HFFc6 (cell line): Measurements from ENCODE around the gene ATP9B. TPM values are rescaled to one million over a fixed set of nuclear protein-coding genes. Genes with fewer than 3 reads are reported as not detected.
A peak's percentile ranks its signal among the peaks of the same experiment; 100 is the strongest.

Source experiments
- DNase-seq: peaks from one replicate; pipeline ENCODE4 v3.0.0-alpha.2; 2018
- H3K27ac Mint-ChIP-seq: 2 replicates; pipeline ENCODE4 v1.8.0; 2020; ENCODE audit warnings: mild to moderate bottlenecking, mixed read lengths
- H3K27me3 Mint-ChIP-seq: 2 replicates; pipeline ENCODE4 v1.8.0; 2021; ENCODE audit warnings: mild to moderate bottlenecking, moderate library complexity, mixed read lengths; ENCODE audit not compliant: insufficient read depth
- H3K36me3 Mint-ChIP-seq: 2 replicates; pipeline ENCODE4 v1.8.0; 2021; ENCODE audit warnings: low read depth, mixed read lengths
- H3K4me1 Mint-ChIP-seq: 2 replicates; pipeline ENCODE4 v1.8.0; 2020; ENCODE audit warnings: low read depth, mixed read lengths
- H3K4me3 Mint-ChIP-seq: 2 replicates; pipeline ENCODE4 v1.8.0; 2020; ENCODE audit warnings: mild to moderate bottlenecking, moderate library complexity, mixed read lengths
- H3K9me3 Mint-ChIP-seq: 2 replicates; pipeline ENCODE4 v1.8.0; 2020; ENCODE audit warnings: mild to moderate bottlenecking, mixed read lengths
- CTCF ChIP-seq: fragments of 200-600 bp; sonication (generic); IDR thresholded peaks from 2 replicates; pipeline ENCODE4 v1.5.0; 2021; ENCODE audit warnings: antibody characterized with exemption, mild to moderate bottlenecking
- total RNA-seq, 6 experiments: library from RNA; stranded (reverse); fragmentation: NEBNext Ultra II Directional; extraction: Animal tissue kit (Norgen Biotek cat#: 25700); gene quantifications; 2 replicates in 1 of 6; 3 replicates in 5 of 6; pipeline ENCODE4 v1.2.3, GENCODE V29; 2021

Gene ATP9B
- total RNA-seq, 6 experiments from 2014 or later = 9.0 to 11.2 (median 10.5) TPM

- H3K4me1 Mint-ChIP-seq = peaks cover 2% of the 10 kb centered on the region; the same call in 1 of the 2 replicates
- H3K27me3 Mint-ChIP-seq = peaks cover 2% of the 10 kb centered on the region
- DNase-seq = no peak
- H3K27ac Mint-ChIP-seq = no peak overlapping the region
- no peaks in the 10 kb centered on the region for H3K36me3 Mint-ChIP-seq
- TF ChIP-seq CTCF = no peak
- H3K4me3 Mint-ChIP-seq = no peak overlapping the region
- H3K9me3 Mint-ChIP-seq = no peaks in the 10 kb centered on the region
Measured at GRCh38 chr18:79355433-79356335, 286.5 kb downstream of the ATP9B start.

GRCh38 chr18:79356435-79356834, 287.2 kb downstream of the ATP9B start:
- no peak overlapping the region for H3K4me3 Mint-ChIP-seq
- H3K27ac Mint-ChIP-seq = no peak overlapping the region
- peaks cover 9% of the 10 kb centered on the region for H3K4me1 Mint-ChIP-seq
- no peak for TF ChIP-seq CTCF
- H3K27me3 Mint-ChIP-seq = peaks cover 2% of the 10 kb centered on the region
- no peak for DNase-seq
- H3K36me3 Mint-ChIP-seq = no peaks in the 10 kb centered on the region
- H3K9me3 Mint-ChIP-seq = no peaks in the 10 kb centered on the region

GRCh38 chr18:79360933-79361332, 291.7 kb downstream of the ATP9B start:
- Mint-ChIP-seq H3K36me3 (peaks cover 11% of the 10 kb centered on the region), H3K4me3 (no peak overlapping the region; the same call in 1 of the 2 replicates), H3K4me1 (peaks cover 26% of the 10 kb centered on the region), H3K27me3 (peaks cover 2% of the 10 kb centered on the region), H3K9me3 (no peaks in the 10 kb centered on the region), H3K27ac (no peak overlapping the region; the same call in 1 of the 2 replicates)
- no peak for TF ChIP-seq CTCF
- DNase-seq = no peak

GRCh38 chr18:79361766-79362522, 292.8 kb downstream of the ATP9B start:
- H3K36me3 Mint-ChIP-seq = peaks cover 12% of the 10 kb centered on the region
- no peak for TF ChIP-seq CTCF
- no peaks in the 10 kb centered on the region for H3K9me3 Mint-ChIP-seq
- peak overlapping the region; percentile 52; the same call in 1 of the 2 replicates for H3K4me3 Mint-ChIP-seq
- H3K27me3 Mint-ChIP-seq = peaks cover 2% of the 10 kb centered on the region
- peak overlapping the region; percentile 71 for H3K27ac Mint-ChIP-seq
- peak; percentile 47 for DNase-seq
- peaks cover 34% of the 10 kb centered on the region for H3K4me1 Mint-ChIP-seq

GRCh38 chr18:79365701-79366100, 296.5 kb downstream of the ATP9B start:
- Mint-ChIP-seq H3K36me3 (peaks cover 15% of the 10 kb centered on the region), H3K27me3 (no peaks in the 10 kb centered on the region), H3K9me3 (no peaks in the 10 kb centered on the region), H3K4me1 (peaks cover 32% of the 10 kb centered on the region), H3K27ac (no peak overlapping the region), H3K4me3 (no peak overlapping the region)
- no peak for DNase-seq
- no peak for TF ChIP-seq CTCF
